Sigmoid colon (tissue), 3 donors: ENCODE measurements around the gene MBP.

ENCODE experiments used
- POLR2A ChIP-seq, 2 donors: fragments of 450-650 bp; IDR thresholded peaks; one replicate each; pipeline ENCODE4 v1.6.1; 2016; ENCODE audit warnings: antibody characterized with exemption in 2 of 2, mild to moderate bottlenecking in 2 of 2, moderate library complexity in 2 of 2
- TF ChIP-seq, protein P1 (sequence below), 4 experiments: fragments of 450-650 bp in 3 of 4; fragments of 200-600 bp in 1 of 4; IDR thresholded peaks; one replicate each; pipeline ENCODE4 v1.5.1; 2016 to 2019; ENCODE audit warnings: antibody characterized with exemption in 4 of 4, mild to moderate bottlenecking in 3 of 4, moderate library complexity in 2 of 4

DNA sequence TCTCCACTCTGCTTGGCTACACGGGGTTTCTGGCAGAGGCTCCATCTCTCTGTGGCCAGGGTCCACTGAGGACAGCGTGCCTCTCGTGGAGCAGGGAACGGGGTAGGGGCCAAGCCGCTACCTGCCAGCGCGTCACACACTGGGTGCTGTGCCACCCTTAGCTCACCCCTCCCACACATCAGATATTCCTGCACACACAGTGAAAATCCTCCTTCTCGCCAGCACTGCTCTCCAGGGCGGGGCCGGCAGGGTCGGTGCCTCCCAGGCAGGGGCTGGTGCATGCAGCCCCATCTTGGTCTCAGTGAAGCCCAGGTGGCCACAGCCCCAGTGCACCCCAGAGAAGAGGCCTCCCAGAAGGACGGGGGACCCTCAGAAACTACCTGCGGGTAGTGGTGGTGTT lies 124.6 kb downstream of the MBP start:
- TF ChIP-seq POLR2A (IDR thresholded peaks at IDR 0.05) = no peak
- TF ChIP-seq, protein P1, sequence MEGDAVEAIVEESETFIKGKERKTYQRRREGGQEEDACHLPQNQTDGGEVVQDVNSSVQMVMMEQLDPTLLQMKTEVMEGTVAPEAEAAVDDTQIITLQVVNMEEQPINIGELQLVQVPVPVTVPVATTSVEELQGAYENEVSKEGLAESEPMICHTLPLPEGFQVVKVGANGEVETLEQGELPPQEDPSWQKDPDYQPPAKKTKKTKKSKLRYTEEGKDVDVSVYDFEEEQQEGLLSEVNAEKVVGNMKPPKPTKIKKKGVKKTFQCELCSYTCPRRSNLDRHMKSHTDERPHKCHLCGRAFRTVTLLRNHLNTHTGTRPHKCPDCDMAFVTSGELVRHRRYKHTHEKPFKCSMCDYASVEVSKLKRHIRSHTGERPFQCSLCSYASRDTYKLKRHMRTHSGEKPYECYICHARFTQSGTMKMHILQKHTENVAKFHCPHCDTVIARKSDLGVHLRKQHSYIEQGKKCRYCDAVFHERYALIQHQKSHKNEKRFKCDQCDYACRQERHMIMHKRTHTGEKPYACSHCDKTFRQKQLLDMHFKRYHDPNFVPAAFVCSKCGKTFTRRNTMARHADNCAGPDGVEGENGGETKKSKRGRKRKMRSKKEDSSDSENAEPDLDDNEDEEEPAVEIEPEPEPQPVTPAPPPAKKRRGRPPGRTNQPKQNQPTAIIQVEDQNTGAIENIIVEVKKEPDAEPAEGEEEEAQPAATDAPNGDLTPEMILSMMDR (IDR thresholded peaks at IDR 0.05) = no peak
